Mucosa of stomach (tissue), 1 donor: Measurements from ENCODE around the gene KASH5.
A peak's percentile ranks its signal among the peaks of the same experiment; 100 is the strongest.
"Not testable (repeated sequence)": the region's sequence is repeated elsewhere in the genome, so short reads cannot be mapped to it uniquely, and the experiment has no call there.

Source experiments
- H3K27me3 ChIP-seq: one replicate; pipeline ENCODE4 v1.7.0; 2013; ENCODE audit warnings: mild to moderate bottlenecking, low read length; ENCODE audit not compliant: control insufficient read depth, insufficient read depth
- H3K36me3 ChIP-seq: one replicate; pipeline ENCODE4 v1.7.0; 2013; ENCODE audit warnings: low read length; ENCODE audit not compliant: control insufficient read depth, insufficient read depth
- H3K4me1 ChIP-seq: one replicate; pipeline ENCODE4 v1.7.0; 2013; ENCODE audit warnings: mild to moderate bottlenecking, low read length; ENCODE audit not compliant: control insufficient read depth, insufficient read depth
- H3K4me3 ChIP-seq: one replicate; pipeline ENCODE4 v1.7.0; 2013; ENCODE audit warnings: low read length
- H3K9ac ChIP-seq: one replicate; pipeline ENCODE4 v1.7.0; 2013; ENCODE audit warnings: mild to moderate bottlenecking, low read length, moderate library complexity
- H3K9me3 ChIP-seq: one replicate; pipeline ENCODE4 v1.7.0; 2013; ENCODE audit warnings: mild to moderate bottlenecking, low read length, moderate library complexity; ENCODE audit not compliant: control insufficient read depth
- donor health status: Pancreatic carcinoma.

Gene KASH5

GRCh38 chr19:49438261-49438660, 50.2 kb downstream of the KASH5 start:
- H3K27me3 ChIP-seq = peaks cover 91% of the 10 kb centered on the region
- H3K4me3 ChIP-seq = no peak overlapping the region
- peaks cover 4% of the 10 kb centered on the region for H3K4me1 ChIP-seq
- H3K9me3 ChIP-seq = no peaks in the 10 kb centered on the region
- H3K9ac ChIP-seq = no peak overlapping the region
- H3K36me3 ChIP-seq = no peaks in the 10 kb centered on the region

GRCh38 chr19:49439836-49440235, 51.8 kb downstream of the KASH5 start:
- Histone ChIP-seq H3K36me3 (no peaks in the 10 kb centered on the region), H3K27me3 (peaks cover 75% of the 10 kb centered on the region), H3K4me1 (peaks cover 4% of the 10 kb centered on the region), H3K9me3 (no peaks in the 10 kb centered on the region), H3K9ac (no peak overlapping the region), H3K4me3 (no peak overlapping the region)

- H3K9ac ChIP-seq = no peak overlapping the region
- H3K4me3 ChIP-seq = no peak overlapping the region
- peaks cover 68% of the 10 kb centered on the region for H3K27me3 ChIP-seq
Observed at GRCh38 chr19:49440439-49441209, 52.6 kb downstream of the KASH5 start.

GRCh38 chr19:49441210-49441959, 53.3 kb downstream of the KASH5 start, which contains the start of gene SLC17A7:
SLC17A7 (minus strand) TSS chr19:49441527; CDS start chr19:49441379, 148 bp downstream.
- H3K9me3 ChIP-seq = no peaks in the 10 kb centered on the region
- peaks cover 60% of the 10 kb centered on the region for H3K27me3 ChIP-seq
- no peak within 1 kb of the TSS for H3K9ac ChIP-seq
- peak within 1 kb of the TSS; percentile 4 for H3K4me3 ChIP-seq
- no peaks in the 10 kb centered on the region for H3K36me3 ChIP-seq
- peaks cover 4% of the 10 kb centered on the region for H3K4me1 ChIP-seq

More at GRCh38 chr19:49440439-49441209, 52.6 kb downstream of the KASH5 start:
- H3K36me3 ChIP-seq = no peaks in the 10 kb centered on the region
- no peaks in the 10 kb centered on the region for H3K9me3 ChIP-seq
- peaks cover 4% of the 10 kb centered on the region for H3K4me1 ChIP-seq

GRCh38 chr19:49441960-49442350, 53.9 kb downstream of the KASH5 start:
- Histone ChIP-seq H3K4me1 (peaks cover 4% of the 10 kb centered on the region), H3K9ac (no peak overlapping the region), H3K4me3 (peak overlapping the region; percentile 4), H3K9me3 (no peaks in the 10 kb centered on the region), H3K36me3 (no peaks in the 10 kb centered on the region), H3K27me3 (peaks cover 54% of the 10 kb centered on the region)

- H3K9me3 ChIP-seq = no peaks in the 10 kb centered on the region
- H3K4me1 ChIP-seq = peaks cover 4% of the 10 kb centered on the region
- no peak overlapping the region for H3K9ac ChIP-seq
- H3K27me3 ChIP-seq = peaks cover 50% of the 10 kb centered on the region
- H3K36me3 ChIP-seq = no peaks in the 10 kb centered on the region
- H3K4me3 ChIP-seq = peak overlapping the region; percentile 4
Observed at GRCh38 chr19:49442354-49442753, 54.3 kb downstream of the KASH5 start.

- Histone ChIP-seq H3K27me3 (peaks cover 45% of the 10 kb centered on the region), H3K36me3 (no peaks in the 10 kb centered on the region), H3K9me3 (no peaks in the 10 kb centered on the region), H3K9ac (peak overlapping the region; percentile 55), H3K4me3 (peak overlapping the region; percentile 35), H3K4me1 (peaks cover 4% of the 10 kb centered on the region)
Observed at GRCh38 chr19:49442771-49443365, 54.8 kb downstream of the KASH5 start.

GRCh38 chr19:49443366-49444099, 55.5 kb downstream of the KASH5 start:
- Histone ChIP-seq H3K4me3 (peak overlapping the region; percentile 35), H3K4me1 (peaks cover 4% of the 10 kb centered on the region), H3K9me3 (no peaks in the 10 kb centered on the region), H3K27me3 (peaks cover 38% of the 10 kb centered on the region), H3K9ac (peak overlapping the region; percentile 55), H3K36me3 (no peaks in the 10 kb centered on the region)

- not testable (repeated sequence) for H3K9ac ChIP-seq
Observed at GRCh38 chr19:49444100-49444700, 56.2 kb downstream of the KASH5 start.

GRCh38 chr19:49445997-49446396, 57.9 kb downstream of the KASH5 start:
- no peak overlapping the region for H3K4me3 ChIP-seq
- no peaks in the 10 kb centered on the region for H3K9me3 ChIP-seq
- no peak overlapping the region for H3K9ac ChIP-seq
- peaks cover 14% of the 10 kb centered on the region for H3K27me3 ChIP-seq
- H3K36me3 ChIP-seq = peaks cover 9% of the 10 kb centered on the region
- H3K4me1 ChIP-seq = peaks cover 10% of the 10 kb centered on the region

More at GRCh38 chr19:49444100-49444700, 56.2 kb downstream of the KASH5 start:
- not testable (repeated sequence) for H3K4me1 ChIP-seq, H3K36me3 ChIP-seq, H3K4me3 ChIP-seq, H3K9me3 ChIP-seq
- H3K27me3 ChIP-seq = peaks cover 32% of the 10 kb centered on the region
